Hepatocyte (in vitro differentiated cells): ENCODE results near the gene HOXC12.

Source experiments
- CTCF ChIP-seq: fragments of 200-600 bp; sonication (generic); IDR thresholded peaks from 2 replicates; pipeline ENCODE4 v1.5.1; 2016; ENCODE audit warnings: antibody characterized with exemption, mild to moderate bottlenecking; ENCODE audit not compliant: poor library complexity
- EZH2 ChIP-seq: fragments of 200-600 bp; sonication (generic); IDR thresholded peaks from 2 replicates; pipeline ENCODE4 v1.6.1; 2016; ENCODE audit warnings: antibody characterized with exemption, mild to moderate bottlenecking, borderline replicate concordance

DNA sequence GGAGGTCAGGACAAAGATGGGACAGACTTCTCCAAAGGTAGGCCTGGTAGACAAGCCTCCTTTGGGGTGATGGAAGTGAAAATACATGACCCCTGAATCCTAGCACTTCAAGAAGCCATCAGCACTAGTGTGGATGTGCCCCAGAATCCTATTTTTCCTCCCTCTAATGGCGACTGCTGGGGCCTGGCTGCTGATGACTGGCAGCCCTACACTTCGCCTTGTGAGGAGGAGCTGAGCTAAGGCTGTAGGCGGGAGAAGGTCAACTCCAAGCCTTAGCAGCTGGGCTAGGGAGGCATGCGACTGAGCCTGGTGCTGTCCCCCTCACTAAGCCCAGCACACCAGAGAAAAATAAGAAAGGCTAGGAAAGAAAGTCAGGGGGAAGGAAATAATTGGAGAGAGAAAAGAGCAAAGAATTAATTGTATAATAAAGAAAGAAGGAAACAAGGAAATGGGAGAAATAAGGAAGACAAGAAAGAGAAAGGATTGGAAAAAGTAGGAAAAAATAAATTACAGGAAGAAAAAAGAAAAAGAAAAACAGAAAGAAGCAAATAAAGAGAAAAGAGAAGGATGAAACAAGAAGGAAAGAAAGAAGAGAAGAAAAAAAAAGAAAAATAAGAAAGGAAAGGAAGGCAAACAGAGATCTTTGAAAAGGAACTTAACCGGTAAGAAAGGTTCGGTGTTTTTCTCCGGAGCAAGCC lies 25.6 kb downstream of the HOXC12 start:
- TF ChIP-seq EZH2 (no peak), CTCF (no peak)
